Right lobe of liver (tissue), 6 donors: ENCODE measurements around the gene HIGD1A. TPM values are rescaled to one million over a fixed set of nuclear protein-coding genes. Genes with fewer than 3 reads are reported as not detected.

Experiments
- ATAC-seq, 4 donors: fragments of 200-7000 bp; cut with Tn5 transposase; one replicate each; pipeline ENCODE4 v1.9.1; 2020; ENCODE audit warnings: mild to moderate bottlenecking in 4 of 4, moderate library complexity in 4 of 4
- DNase-seq, 3 donors: peaks; one replicate each; pipeline ENCODE4 v3.0.0-alpha.2; 2020
- H3K27ac ChIP-seq, 3 donors: fragments of 200-600 bp; one replicate each; pipeline ENCODE4 v1.8.0; 2022
- H3K27me3 ChIP-seq, 2 donors: fragments of 200-600 bp; one replicate each; pipeline ENCODE4 v1.8.0; 2022
- H3K36me3 ChIP-seq, 4 donors: fragments of 200-600 bp; sonication (generic) in 1 of 4; one replicate each; pipeline versions ENCODE4 v1.5.1 to v1.8.0; 2017 to 2022; ENCODE audit warnings: control low read depth in 1 of 4
- H3K4me1 ChIP-seq, 4 donors: fragments of 200-600 bp; sonication (generic) in 1 of 4; one replicate each; pipeline versions ENCODE4 v1.5.1 to v1.8.0; 2017 to 2022; ENCODE audit warnings: control low read depth in 1 of 4
- H3K4me3 ChIP-seq, 3 donors: fragments of 200-600 bp; one replicate each; pipeline ENCODE4 v1.8.0; 2022
- H3K9me3 ChIP-seq, 4 donors: fragments of 200-600 bp; sonication (generic) in 1 of 4; one replicate each; pipeline versions ENCODE4 v1.5.1 to v1.8.0; 2017 to 2022; ENCODE audit warnings: control low read depth in 1 of 4
- CTCF ChIP-seq, 4 donors: fragments of 200-600 bp in 3 of 4; fragments of 450-650 bp in 1 of 4; IDR thresholded peaks; one replicate each; pipeline versions ENCODE4 v1.5.1 to v1.8.0; 2016 to 2022; ENCODE audit warnings: antibody characterized with exemption in 4 of 4, mild to moderate bottlenecking in 2 of 4
- POLR2A ChIP-seq: fragments of 450-650 bp; IDR thresholded peaks from one replicate; pipeline ENCODE4 v1.6.1; 2017; ENCODE audit warnings: antibody characterized with exemption, mild to moderate bottlenecking
- WGBS: methylation state at CpG from one replicate; pipeline ENCODE4 v1.1.6; 2018; ENCODE audit warnings: low coverage, low lambda C conversion rate; ENCODE audit not compliant: insufficient coverage; ENCODE audit errors: missing lambda C conversion rate; 5-methylcytosine and 5-hydroxymethylcytosine counted together
- intact Hi-C, 2 donors: fragments of 100-400 bp; cut with DNase I; formaldehyde crosslinking; loops; one replicate each; pipeline versions ENCODE4 v1.11.2 to v1.14.1; 2022
- total RNA-seq, 6 experiments: library from RNA; depleted of rRNA in 2 of 6; stranded (reverse); fragments of >200 nt in 2 of 6; fragmentation: NEBNext Ultra II Directional in 3 of 6; extraction: Animal tissue kit (Norgen Biotek cat#: 25700) in 3 of 6; gene quantifications; one replicate each; pipeline versions ENCODE4 v1.1.0 to v1.2.4, GENCODE V29; 2016 to 2023
- donor health status: DM: no; HTN: yes; CAD: no.
- donor health status: DM: no; HTN: no; CAD: no.
- donor health status: DM: no; HTN: no; CAD: no.
- donor health status: DM: no; HTN: yes; CAD: no.
- donor health status: DM: no; HTN: yes; CAD: no.

Gene HIGD1A
- total RNA-seq, 6 experiments from 2014 or later: 104 to 348 (median 175) TPM

GRCh38 chr3:42739401-42740158, 64.7 kb downstream of the HIGD1A start:
- Histone ChIP-seq H3K36me3 (no peaks in the 10 kb centered on the region), H3K27ac (no peak overlapping the region), H3K4me1 (peaks cover 0 to 3% (median under 1%) of the 10 kb centered on the region in 4 donors), H3K4me3 (no peak overlapping the region), H3K9me3 (no peaks in the 10 kb centered on the region), H3K27me3 (no peaks in the 10 kb centered on the region)
- WGBS: 100% methylated on average over 4 of the region's 12 CpGs
- intact Hi-C loops: loop anchor here in 1 of 2 donors (10.0 kb wide), 1 partner anchor 55 kb away; the partner anchor contains the start of gene KLHL40
- TF ChIP-seq CTCF (IDR thresholded peaks at IDR 0.05) (no peak), POLR2A (no peak)
- ATAC-seq (no peak), DNase-seq (no peak)

- Histone ChIP-seq H3K36me3 (no peaks in the 10 kb centered on the region), H3K4me3 (no peak overlapping the region), H3K4me1 (no peaks in the 10 kb centered on the region), H3K27ac (no peak overlapping the region), H3K27me3 (no peaks in the 10 kb centered on the region), H3K9me3 (no peaks in the 10 kb centered on the region)
- TF ChIP-seq CTCF (IDR thresholded peaks at IDR 0.05): no peak
- TF ChIP-seq POLR2A: no peak
- intact Hi-C loops: loop anchor here in 1 of 2 donors (10.0 kb wide), 1 partner anchor 52 kb away; the partner anchor contains the start of gene KLHL40
- 100% methylated on average over 3 of the region's 6 CpGs for WGBS
- ATAC-seq: no peak
- DNase-seq: no peak
Measured at GRCh38 chr3:42736531-42736930, 67.8 kb downstream of the HIGD1A start.

- no peak for TF ChIP-seq POLR2A
- no peak for TF ChIP-seq CTCF (IDR thresholded peaks at IDR 0.05)
- DNase-seq (no peak), ATAC-seq (no peak)
- WGBS: 29% methylated on average over 1 of the region's 1 CpG
- Histone ChIP-seq H3K36me3 (no peaks in the 10 kb centered on the region), H3K4me3 (no peak overlapping the region), H3K9me3 (no peaks in the 10 kb centered on the region), H3K4me1 (no peaks in the 10 kb centered on the region), H3K27ac (no peak overlapping the region), H3K27me3 (no peaks in the 10 kb centered on the region)
- intact Hi-C loops: loop anchor here in 1 of 2 donors (10.0 kb wide), 1 partner anchor 51 kb away; the partner anchor contains the start of gene KLHL40
Measured at GRCh38 chr3:42736081-42736480, 68.2 kb downstream of the HIGD1A start.

- TF ChIP-seq CTCF (IDR thresholded peaks at IDR 0.05): no peak
- TF ChIP-seq POLR2A: no peak
- Histone ChIP-seq H3K4me1 (no peaks in the 10 kb centered on the region), H3K4me3 (no peak overlapping the region), H3K27me3 (no peaks in the 10 kb centered on the region), H3K9me3 (no peaks in the 10 kb centered on the region), H3K36me3 (no peaks in the 10 kb centered on the region), H3K27ac (no peak overlapping the region)
- WGBS: no CpG with 5 or more reads among the region's 12 CpGs
- ATAC-seq (no peak), DNase-seq (no peak)
- intact Hi-C loops: loop anchor here in 1 of 2 donors (10.0 kb wide), 1 partner anchor 51 kb away; the partner anchor contains the start of gene KLHL40
Measured at GRCh38 chr3:42735615-42736014, 68.7 kb downstream of the HIGD1A start.
